ENCODE measurements around the gene FRMD8.
A peak's percentile ranks its signal among the peaks of the same experiment; 100 is the strongest.

FRMD8 gene

GRCh38 chr11:65363770-65364169, 22.7 kb upstream of the FRMD8 start:
- no peaks in the 10 kb centered on the region for H4K20me1 ChIP-seq (ENCODE audit: insufficient read depth, low read length)
- TF ChIP-seq CTCF (IDR thresholded peaks at IDR 0.05; ENCODE audit: low read length) (no peak), EZH2 (IDR thresholded peaks at IDR 0.05; ENCODE audit: borderline replicate concordance, low read length) (no peak)
- no peaks in the 10 kb centered on the region for H3K27me3 ChIP-seq (ENCODE audit: insufficient read depth, low read length)
- no peaks in the 10 kb centered on the region for H3F3A ChIP-seq (ENCODE audit: insufficient read depth, low read length)
- no peaks in the 10 kb centered on the region for H3K9me2 ChIP-seq (ENCODE audit: low read depth, low read length)
- no peak overlapping the region for H3K4me2 ChIP-seq (ENCODE audit: low read length)
- H3K9me3 ChIP-seq (ENCODE audit: low read length) = no peaks in the 10 kb centered on the region
- peaks cover 12% of the 10 kb centered on the region for H3K4me1 ChIP-seq (ENCODE audit: insufficient read depth, low read length, severe bottlenecking)
- no peak overlapping the region for H3K27ac ChIP-seq (ENCODE audit: low read depth, low read length, poor library complexity, severe bottlenecking)
- no peaks in the 10 kb centered on the region for H3K36me3 ChIP-seq (ENCODE audit: insufficient read depth, low read length)
- no peak overlapping the region for H3K9ac ChIP-seq (ENCODE audit: low read length)
- no peak overlapping the region for H2AFZ ChIP-seq (ENCODE audit: low read length)
- no peak overlapping the region for H3K4me3 ChIP-seq (ENCODE audit: low read depth, low read length, poor library complexity, severe bottlenecking)
- H3K79me2 ChIP-seq (ENCODE audit: insufficient read depth, low read length) = no peaks in the 10 kb centered on the region

- TF ChIP-seq CTCF (IDR thresholded peaks at IDR 0.05; ENCODE audit: low read length) = peak; percentile 68
- no peak for TF ChIP-seq EZH2 (IDR thresholded peaks at IDR 0.05; ENCODE audit: borderline replicate concordance, low read length)
- H3K27ac ChIP-seq (ENCODE audit: low read depth, low read length, poor library complexity, severe bottlenecking) = no peak overlapping the region
These were observed 20.1 kb upstream of the FRMD8 start for GRCh38 chr11:65366340-65366773.

GRCh38 chr11:65370659-65371049, 15.8 kb upstream of the FRMD8 start:
- no peak overlapping the region for H2AFZ ChIP-seq (ENCODE audit: low read length)
- H3F3A ChIP-seq (ENCODE audit: insufficient read depth, low read length) = no peaks in the 10 kb centered on the region
- H3K9ac ChIP-seq (ENCODE audit: low read length) = no peak overlapping the region
- H3K9me2 ChIP-seq (ENCODE audit: low read depth, low read length) = no peaks in the 10 kb centered on the region
- no peaks in the 10 kb centered on the region for H3K4me1 ChIP-seq (ENCODE audit: insufficient read depth, low read length, severe bottlenecking)
- no peak for TF ChIP-seq EZH2 (IDR thresholded peaks at IDR 0.05; ENCODE audit: borderline replicate concordance, low read length)
- TF ChIP-seq CTCF (IDR thresholded peaks at IDR 0.05; ENCODE audit: low read length) = no peak
- H3K9me3 ChIP-seq (ENCODE audit: low read length) = no peaks in the 10 kb centered on the region
- H4K20me1 ChIP-seq (ENCODE audit: insufficient read depth, low read length) = no peaks in the 10 kb centered on the region
- no peak overlapping the region for H3K4me3 ChIP-seq (ENCODE audit: low read depth, low read length, poor library complexity, severe bottlenecking)
- peaks cover 9% of the 10 kb centered on the region; the same call in 1 of the 2 replicates for H3K27me3 ChIP-seq (ENCODE audit: insufficient read depth, low read length)
- H3K36me3 ChIP-seq (ENCODE audit: insufficient read depth, low read length) = no peaks in the 10 kb centered on the region
- H3K79me2 ChIP-seq (ENCODE audit: insufficient read depth, low read length) = no peaks in the 10 kb centered on the region
- no peak overlapping the region for H3K4me2 ChIP-seq (ENCODE audit: low read length)
- H3K27ac ChIP-seq (ENCODE audit: low read depth, low read length, poor library complexity, severe bottlenecking) = no peak overlapping the region

More at GRCh38 chr11:65366340-65366773, 20.1 kb upstream of the FRMD8 start:
- no peak overlapping the region for H3K4me3 ChIP-seq (ENCODE audit: low read depth, low read length, poor library complexity, severe bottlenecking)
- H3K36me3 ChIP-seq (ENCODE audit: insufficient read depth, low read length) = no peaks in the 10 kb centered on the region
- H3K4me2 ChIP-seq (ENCODE audit: low read length) = no peak overlapping the region
- H3K79me2 ChIP-seq (ENCODE audit: insufficient read depth, low read length) = no peaks in the 10 kb centered on the region
- no peaks in the 10 kb centered on the region for H3K9me3 ChIP-seq (ENCODE audit: low read length)
- H3K9ac ChIP-seq (ENCODE audit: low read length) = no peak overlapping the region
- H4K20me1 ChIP-seq (ENCODE audit: insufficient read depth, low read length) = no peaks in the 10 kb centered on the region
- peaks cover 12% of the 10 kb centered on the region for H3K4me1 ChIP-seq (ENCODE audit: insufficient read depth, low read length, severe bottlenecking)
- no peaks in the 10 kb centered on the region for H3K9me2 ChIP-seq (ENCODE audit: low read depth, low read length)
- no peaks in the 10 kb centered on the region for H3F3A ChIP-seq (ENCODE audit: insufficient read depth, low read length)
- H3K27me3 ChIP-seq (ENCODE audit: insufficient read depth, low read length) = peaks cover 9% of the 10 kb centered on the region; the same call in 1 of the 2 replicates
- H2AFZ ChIP-seq (ENCODE audit: low read length) = no peak overlapping the region

All from OCI-LY1 (cell line).